A549 (cell line): Measurements from ENCODE around the gene STAT5A. TPM values are rescaled to one million over a fixed set of nuclear protein-coding genes. Genes with fewer than 3 reads are reported as not detected.

ENCODE experiments used
- ATAC-seq, 2 experiments: fragments of 200-7000 bp in 1 of 2; fragments of >200 bp in 1 of 2; cut with Nextera tagmentation in 1 of 2; cut with Tn5 transposase in 1 of 2; 3 replicates each; pipeline versions ENCODE4 v1.8.0 to v1.9.1; 2018 to 2020; ENCODE audit warnings: mild to moderate bottlenecking in 1 of 2, moderate library complexity in 1 of 2
- CTCF ChIA-PET: fragments of 300-600 bp; sonication (Branson Sonifier 250); formaldehyde crosslinking; extraction: SDS; loops from one replicate; lab custom pipeline; 2021; ENCODE audit warnings: antibody characterized with exemption, inconsistent platforms; lab: Yijun Ruan, JAX
- POLR2A ChIA-PET: fragments of 350-600 bp; formaldehyde crosslinking; extraction: SDS; loops from one replicate; lab custom pipeline; 2021; ENCODE audit warnings: antibody characterized with exemption, inconsistent platforms; lab: Yijun Ruan, JAX
- DNase-seq, 2 experiments: peaks; one replicate each; pipeline versions ENCODE4 v3.0.0 to v3.0.0-alpha.2; 2011 to 2016; ENCODE audit warnings: low read depth in 1 of 2, low spot score in 1 of 2
- FAIRE-seq: peaks from 2 replicates; lab custom pipeline; 2011; peaks lifted over from hg19 to GRCh38; lab: Jason Lieb, UNC
- H3K27ac ChIP-seq, 2 experiments: fragments of >200 bp; sonication (Bioruptor Twin); formaldehyde crosslinking; 3 replicates each; pipeline ENCODE4 v1.5.1; 2016 to 2017
- H3K4me1 ChIP-seq: fragments of >200 bp; sonication (Bioruptor Twin); formaldehyde crosslinking; 3 replicates; pipeline ENCODE4 v1.6.1; 2016
- H3K4me2 ChIP-seq: fragments of >200 bp; sonication (Bioruptor Twin); formaldehyde crosslinking; 3 replicates; pipeline ENCODE4 v1.6.1; 2016
- H3K4me3 ChIP-seq: fragments of >200 bp; sonication (Bioruptor Twin); formaldehyde crosslinking; 3 replicates; pipeline ENCODE4 v1.5.1; 2016
- H3K9me3 ChIP-seq: fragments of >200 bp; sonication (Bioruptor Twin); formaldehyde crosslinking; 3 replicates; pipeline ENCODE4 v1.6.1; 2016
- HOXB5 ChIP-seq: fragments of 250-450 bp; sonication (Bioruptor Pico); IDR thresholded peaks from 2 replicates; pipeline ENCODE4 v1.5.0; 2020; ENCODE audit warnings: mild to moderate bottlenecking, moderate library complexity
- RFX5 ChIP-seq: fragments of 450-650 bp; IDR thresholded peaks from 2 replicates; pipeline ENCODE4 v1.7.1; 2014; ENCODE audit warnings: antibody characterized with exemption, mild to moderate bottlenecking, moderate library complexity
- SMC3 ChIP-seq: fragments of >200 bp; sonication (Bioruptor Twin); formaldehyde crosslinking; IDR thresholded peaks from 3 replicates; pipeline ENCODE4 v1.6.1; 2018; ENCODE audit warnings: inconsistent platforms
- TFCP2L1 ChIP-seq: fragments of 250-450 bp; sonication (Bioruptor Pico); IDR thresholded peaks from 2 replicates; pipeline ENCODE4 v1.5.0; 2021; ENCODE audit warnings: mild to moderate bottlenecking
- ZC3H11A ChIP-seq: fragments of 450-650 bp; IDR thresholded peaks from 2 replicates; pipeline ENCODE4 v1.6.1; 2014; ENCODE audit warnings: antibody characterized with exemption, mild to moderate bottlenecking
- ZFP36 ChIP-seq: fragments of 450-650 bp; IDR thresholded peaks from 2 replicates; pipeline ENCODE4 v1.6.1; 2014; ENCODE audit warnings: borderline replicate concordance; ENCODE audit not compliant: partially characterized antibody
- WGBS: methylation state at CpG from one replicate; pipeline ENCODE4 v1.1.6; 2017; ENCODE audit errors: missing lambda C conversion rate; 5-methylcytosine and 5-hydroxymethylcytosine counted together
- polyA plus RNA-seq, 4 experiments: library from polyadenylated mRNA; depleted of rRNA in 3 of 4; stranded (reverse); fragments of >200 nt; fragmentation: RNase III in 1 of 4; extraction: RNeasy Plus Mini Kit Qiagen cat#74134 plus additional on column Dnase treatment in 1 of 4; gene quantifications; 2 replicates in 3 of 4; 3 replicates in 1 of 4; pipeline ENCODE4 v1.2.3, GENCODE V29; 2011 to 2017
- TF ChIP-seq, protein P1 (sequence below): IDR thresholded peaks from 2 replicates; pipeline ENCODE4 v1.6.1; 2012
- TF ChIP-seq, protein P2 (sequence below): fragments of 200-600 bp; sonication (generic); IDR thresholded peaks from 2 replicates; pipeline ENCODE4 v1.6.1; 2016; ENCODE audit warnings: antibody characterized with exemption, mild to moderate bottlenecking, moderate library complexity
- TF ChIP-seq, protein P3 (sequence below): fragments of >200 bp; sonication (Bioruptor Twin); formaldehyde crosslinking; IDR thresholded peaks from 3 replicates; pipeline ENCODE4 v1.6.1; 2016
- TF ChIP-seq, protein P4 (sequence below): fragments of 250-450 bp; sonication (Bioruptor Pico); IDR thresholded peaks from 2 replicates; pipeline ENCODE4 v1.5.0; 2021; ENCODE audit warnings: mild to moderate bottlenecking, moderate library complexity, borderline replicate concordance
- TF ChIP-seq, protein P5 (sequence below): fragments of >200 bp; sonication (Bioruptor Twin); formaldehyde crosslinking; IDR thresholded peaks from 3 replicates; pipeline ENCODE4 v1.5.1; 2016

The STAT5A gene
- polyA plus RNA-seq, 2 of the 4 experiments (the other 2 are of a cell fraction): 2.2 to 4.0 TPM

DNA sequence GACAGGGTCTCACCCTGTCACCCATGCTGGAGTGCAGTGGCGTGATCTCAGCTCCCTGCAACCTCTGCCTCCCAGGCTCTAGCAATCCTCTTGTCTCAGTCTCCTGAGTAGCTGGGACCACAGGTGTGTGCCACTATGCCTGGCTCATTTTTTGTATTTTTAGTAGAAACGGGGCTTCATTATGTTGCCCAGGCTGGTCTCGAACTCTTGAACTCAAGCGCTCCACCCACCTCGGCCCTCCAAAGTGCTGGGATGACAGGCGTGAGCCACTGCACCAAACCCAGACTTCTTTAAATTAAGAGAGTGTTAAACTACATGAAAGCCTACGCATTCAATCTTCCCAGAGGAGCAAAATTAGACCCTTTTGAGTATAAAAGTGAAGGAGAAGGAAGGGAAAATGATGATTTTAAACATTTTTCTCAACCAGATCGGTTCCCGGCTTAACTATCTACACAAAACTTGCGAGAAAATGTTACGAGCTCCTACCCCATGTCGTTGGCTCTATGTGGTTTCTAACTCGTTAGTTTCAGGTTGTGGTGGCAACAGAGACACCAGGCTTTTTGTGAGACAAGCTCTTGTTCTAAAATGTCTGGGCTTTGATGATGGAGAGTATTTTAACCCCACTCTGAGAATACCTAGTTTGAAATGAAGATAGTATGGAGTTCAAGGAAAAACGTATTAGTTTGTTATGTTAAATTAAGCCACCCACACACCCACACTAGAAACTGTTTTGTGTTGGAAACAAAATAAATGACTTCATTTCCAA, 38.4 kb upstream of the STAT5A start:
- CTCF ChIA-PET: interaction anchor here (0.7 to 6.1 kb wide), 10 partner anchors 10 to 229 kb away, joined by 3 to 34 read pairs (median 5); partner anchors contain the start of gene NKIRAS2
- FAIRE-seq (no peak), DNase-seq (no peak), ATAC-seq (no peak)
- WGBS: 90% methylated on average over 14 of the region's 14 CpGs
- POLR2A ChIA-PET: no interaction called here
- Histone ChIP-seq H3K4me2 (no peak overlapping the region), H3K4me1 (peaks cover 50% of the 10 kb centered on the region), H3K4me3 (no peak overlapping the region), H3K27ac (no peak overlapping the region), H3K9me3 (peaks cover 8% of the 10 kb centered on the region; the same call in 1 of the 3 replicates)
- TF ChIP-seq, protein P1, sequence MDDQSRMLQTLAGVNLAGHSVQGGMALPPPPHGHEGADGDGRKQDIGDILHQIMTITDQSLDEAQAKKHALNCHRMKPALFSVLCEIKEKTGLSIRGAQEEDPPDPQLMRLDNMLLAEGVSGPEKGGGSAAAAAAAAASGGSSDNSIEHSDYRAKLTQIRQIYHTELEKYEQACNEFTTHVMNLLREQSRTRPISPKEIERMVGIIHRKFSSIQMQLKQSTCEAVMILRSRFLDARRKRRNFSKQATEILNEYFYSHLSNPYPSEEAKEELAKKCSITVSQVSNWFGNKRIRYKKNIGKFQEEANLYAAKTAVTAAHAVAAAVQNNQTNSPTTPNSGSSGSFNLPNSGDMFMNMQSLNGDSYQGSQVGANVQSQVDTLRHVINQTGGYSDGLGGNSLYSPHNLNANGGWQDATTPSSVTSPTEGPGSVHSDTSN: no peak
- TF ChIP-seq, protein P2, sequence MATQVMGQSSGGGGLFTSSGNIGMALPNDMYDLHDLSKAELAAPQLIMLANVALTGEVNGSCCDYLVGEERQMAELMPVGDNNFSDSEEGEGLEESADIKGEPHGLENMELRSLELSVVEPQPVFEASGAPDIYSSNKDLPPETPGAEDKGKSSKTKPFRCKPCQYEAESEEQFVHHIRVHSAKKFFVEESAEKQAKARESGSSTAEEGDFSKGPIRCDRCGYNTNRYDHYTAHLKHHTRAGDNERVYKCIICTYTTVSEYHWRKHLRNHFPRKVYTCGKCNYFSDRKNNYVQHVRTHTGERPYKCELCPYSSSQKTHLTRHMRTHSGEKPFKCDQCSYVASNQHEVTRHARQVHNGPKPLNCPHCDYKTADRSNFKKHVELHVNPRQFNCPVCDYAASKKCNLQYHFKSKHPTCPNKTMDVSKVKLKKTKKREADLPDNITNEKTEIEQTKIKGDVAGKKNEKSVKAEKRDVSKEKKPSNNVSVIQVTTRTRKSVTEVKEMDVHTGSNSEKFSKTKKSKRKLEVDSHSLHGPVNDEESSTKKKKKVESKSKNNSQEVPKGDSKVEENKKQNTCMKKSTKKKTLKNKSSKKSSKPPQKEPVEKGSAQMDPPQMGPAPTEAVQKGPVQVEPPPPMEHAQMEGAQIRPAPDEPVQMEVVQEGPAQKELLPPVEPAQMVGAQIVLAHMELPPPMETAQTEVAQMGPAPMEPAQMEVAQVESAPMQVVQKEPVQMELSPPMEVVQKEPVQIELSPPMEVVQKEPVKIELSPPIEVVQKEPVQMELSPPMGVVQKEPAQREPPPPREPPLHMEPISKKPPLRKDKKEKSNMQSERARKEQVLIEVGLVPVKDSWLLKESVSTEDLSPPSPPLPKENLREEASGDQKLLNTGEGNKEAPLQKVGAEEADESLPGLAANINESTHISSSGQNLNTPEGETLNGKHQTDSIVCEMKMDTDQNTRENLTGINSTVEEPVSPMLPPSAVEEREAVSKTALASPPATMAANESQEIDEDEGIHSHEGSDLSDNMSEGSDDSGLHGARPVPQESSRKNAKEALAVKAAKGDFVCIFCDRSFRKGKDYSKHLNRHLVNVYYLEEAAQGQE: no peak
- TF ChIP-seq HOXB5 (CRISPR knock-in tag) (no peak), RFX5 (no peak), TFCP2L1 (CRISPR knock-in tag) (no peak), ZFP36 (no peak), SMC3 (no peak)
- TF ChIP-seq, protein P3, sequence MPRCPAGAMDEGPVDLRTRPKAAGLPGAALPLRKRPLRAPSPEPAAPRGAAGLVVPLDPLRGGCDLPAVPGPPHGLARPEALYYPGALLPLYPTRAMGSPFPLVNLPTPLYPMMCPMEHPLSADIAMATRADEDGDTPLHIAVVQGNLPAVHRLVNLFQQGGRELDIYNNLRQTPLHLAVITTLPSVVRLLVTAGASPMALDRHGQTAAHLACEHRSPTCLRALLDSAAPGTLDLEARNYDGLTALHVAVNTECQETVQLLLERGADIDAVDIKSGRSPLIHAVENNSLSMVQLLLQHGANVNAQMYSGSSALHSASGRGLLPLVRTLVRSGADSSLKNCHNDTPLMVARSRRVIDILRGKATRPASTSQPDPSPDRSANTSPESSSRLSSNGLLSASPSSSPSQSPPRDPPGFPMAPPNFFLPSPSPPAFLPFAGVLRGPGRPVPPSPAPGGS: no peak
- TF ChIP-seq, protein P4, sequence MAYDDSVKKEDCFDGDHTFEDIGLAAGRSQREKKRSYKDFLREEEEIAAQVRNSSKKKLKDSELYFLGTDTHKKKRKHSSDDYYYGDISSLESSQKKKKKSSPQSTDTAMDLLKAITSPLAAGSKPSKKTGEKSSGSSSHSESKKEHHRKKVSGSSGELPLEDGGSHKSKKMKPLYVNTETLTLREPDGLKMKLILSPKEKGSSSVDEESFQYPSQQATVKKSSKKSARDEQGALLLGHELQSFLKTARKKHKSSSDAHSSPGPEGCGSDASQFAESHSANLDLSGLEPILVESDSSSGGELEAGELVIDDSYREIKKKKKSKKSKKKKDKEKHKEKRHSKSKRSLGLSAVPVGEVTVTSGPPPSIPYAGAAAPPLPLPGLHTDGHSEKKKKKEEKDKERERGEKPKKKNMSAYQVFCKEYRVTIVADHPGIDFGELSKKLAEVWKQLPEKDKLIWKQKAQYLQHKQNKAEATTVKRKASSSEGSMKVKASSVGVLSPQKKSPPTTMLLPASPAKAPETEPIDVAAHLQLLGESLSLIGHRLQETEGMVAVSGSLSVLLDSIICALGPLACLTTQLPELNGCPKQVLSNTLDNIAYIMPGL (CRISPR knock-in tag): no peak

DNA sequence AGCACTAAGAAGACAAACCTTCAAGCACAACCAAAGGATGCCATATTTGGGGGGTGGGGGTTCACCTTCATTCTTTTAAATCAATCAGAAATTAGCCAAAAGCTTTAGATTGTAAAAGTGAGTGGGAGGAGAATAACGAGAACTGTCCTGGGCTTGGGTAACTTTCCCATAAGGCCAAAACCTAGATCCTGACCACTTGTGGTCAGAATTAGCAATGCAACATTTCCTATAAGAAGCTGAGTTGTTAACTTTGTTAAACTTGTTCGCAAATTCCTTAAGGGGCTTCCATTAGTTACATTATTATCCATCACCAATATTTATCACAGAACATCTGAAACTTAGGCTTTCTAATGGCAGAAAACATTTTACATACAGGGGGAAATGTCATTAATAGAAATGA, 37.2 kb upstream of the STAT5A start:
- CTCF ChIA-PET: interaction anchor here (0.7 to 6.1 kb wide), 16 partner anchors 11 to 231 kb away, joined by 3 to 34 read pairs (median 4); partner anchors contain the start of genes GHDC, KCNH4 and NKIRAS2
- peaks cover 8% of the 10 kb centered on the region; the same call in 1 of the 3 replicates for H3K9me3 ChIP-seq
- peak in 1 of 2 experiments; percentile 50; a peak in 2 of 6 replicates for ATAC-seq
- no peak overlapping the region for H3K4me3 ChIP-seq
- 0 out of 6 replicates have a peak overlapping the region, but pooled peaks of 1 of the 2 experiments have one; percentile 42 for H3K27ac ChIP-seq
- TF ChIP-seq ZC3H11A: no peak
- TF ChIP-seq, protein P5, sequence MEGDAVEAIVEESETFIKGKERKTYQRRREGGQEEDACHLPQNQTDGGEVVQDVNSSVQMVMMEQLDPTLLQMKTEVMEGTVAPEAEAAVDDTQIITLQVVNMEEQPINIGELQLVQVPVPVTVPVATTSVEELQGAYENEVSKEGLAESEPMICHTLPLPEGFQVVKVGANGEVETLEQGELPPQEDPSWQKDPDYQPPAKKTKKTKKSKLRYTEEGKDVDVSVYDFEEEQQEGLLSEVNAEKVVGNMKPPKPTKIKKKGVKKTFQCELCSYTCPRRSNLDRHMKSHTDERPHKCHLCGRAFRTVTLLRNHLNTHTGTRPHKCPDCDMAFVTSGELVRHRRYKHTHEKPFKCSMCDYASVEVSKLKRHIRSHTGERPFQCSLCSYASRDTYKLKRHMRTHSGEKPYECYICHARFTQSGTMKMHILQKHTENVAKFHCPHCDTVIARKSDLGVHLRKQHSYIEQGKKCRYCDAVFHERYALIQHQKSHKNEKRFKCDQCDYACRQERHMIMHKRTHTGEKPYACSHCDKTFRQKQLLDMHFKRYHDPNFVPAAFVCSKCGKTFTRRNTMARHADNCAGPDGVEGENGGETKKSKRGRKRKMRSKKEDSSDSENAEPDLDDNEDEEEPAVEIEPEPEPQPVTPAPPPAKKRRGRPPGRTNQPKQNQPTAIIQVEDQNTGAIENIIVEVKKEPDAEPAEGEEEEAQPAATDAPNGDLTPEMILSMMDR: peak; percentile 46
- POLR2A ChIA-PET: interaction anchor here (0.9 kb wide), 1 partner anchor 26 kb away, joined by 3 read pairs; no protein-coding TSS in a partner anchor
- DNase-seq: peak; percentile 48 to 62
- H3K4me2 ChIP-seq: no peak overlapping the region
- peaks cover 59% of the 10 kb centered on the region for H3K4me1 ChIP-seq
- WGBS: 71% methylated on average over 2 of the region's 2 CpGs
- no peak for FAIRE-seq
